Suprapubic skin (tissue), 3 donors: ENCODE results near the gene OPTN.

Experiments
- CTCF ChIP-seq, 2 donors: fragments of 200-600 bp in 1 of 2; fragments of 450-650 bp in 1 of 2; sonication (generic) in 1 of 2; IDR thresholded peaks; one replicate each; pipeline ENCODE4 v1.5.1; 2016 to 2019; ENCODE audit warnings: antibody characterized with exemption in 2 of 2, mild to moderate bottlenecking in 1 of 2, moderate library complexity in 1 of 2
- EP300 ChIP-seq: sonication (generic); formaldehyde crosslinking; IDR thresholded peaks from one replicate; pipeline ENCODE4 v1.6.1; 2017; ENCODE audit warnings: antibody characterized with exemption
- POLR2A ChIP-seq, 2 donors: fragments of 450-650 bp; IDR thresholded peaks; one replicate each; pipeline ENCODE4 v1.6.1; 2017; ENCODE audit warnings: antibody characterized with exemption in 2 of 2, mild to moderate bottlenecking in 2 of 2, moderate library complexity in 2 of 2

DNA sequence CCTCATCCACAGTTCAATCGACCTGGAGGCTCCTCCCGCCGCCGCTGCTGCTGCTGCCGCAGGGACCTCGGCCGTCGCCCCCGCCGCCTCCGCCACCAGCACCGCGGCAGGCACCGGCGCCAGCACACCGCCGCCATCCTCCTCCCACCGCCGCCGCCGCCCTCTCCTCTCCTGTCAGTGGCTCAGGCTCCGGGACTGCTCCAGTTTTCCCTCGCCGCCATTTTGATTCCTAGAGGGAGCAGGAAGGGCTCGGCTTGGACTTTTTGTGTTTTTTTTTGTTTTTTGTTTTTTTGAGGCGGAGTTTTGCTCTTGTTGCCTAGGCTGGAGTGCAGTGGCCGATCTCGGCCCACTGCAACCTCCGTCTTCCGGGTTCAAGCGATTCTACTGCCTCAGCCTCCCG, 58.4 kb downstream of the OPTN start:
- TF ChIP-seq POLR2A (IDR thresholded peaks at IDR 0.05) (no peak), EP300 (no peak), CTCF (IDR thresholded peaks at IDR 0.05) (no peak)
